SK-N-SH treated with all-trans-retinoic acid at 6 μM for 48 hours (cell line): ENCODE results near the gene GJC2.

Experiments
- ATAC-seq: fragments of 200-7000 bp; cut with Tn5 transposase; 3 replicates; pipeline ENCODE4 v1.9.1; 2020; ENCODE audit warnings: mild to moderate bottlenecking, moderate library complexity
- ARNTL ChIP-seq: fragments of 450-650 bp; formaldehyde crosslinking; IDR thresholded peaks from 2 replicates; pipeline ENCODE4 v1.5.0; 2020; ENCODE audit warnings: low read depth, mild to moderate bottlenecking, moderate library complexity, borderline replicate concordance
- BACH2 ChIP-seq: fragments of 250-450 bp; sonication (Bioruptor Pico); IDR thresholded peaks from 2 replicates; pipeline ENCODE4 v1.9.0; 2021; ENCODE audit warnings: mild to moderate bottlenecking, borderline replicate concordance
- CREB5 ChIP-seq: fragments of 250-450 bp; sonication (Bioruptor Pico); IDR thresholded peaks from 2 replicates; pipeline ENCODE4 v1.5.1; 2020; ENCODE audit warnings: low read depth, mild to moderate bottlenecking, moderate library complexity
- CSDC2 ChIP-seq: fragments of 250-450 bp; sonication (Bioruptor Pico); IDR thresholded peaks from 2 replicates; pipeline ENCODE4 v1.5.0; 2020; ENCODE audit warnings: mild to moderate bottlenecking, moderate library complexity
- CSRNP3 ChIP-seq: fragments of 250-450 bp; sonication (Bioruptor Pico); IDR thresholded peaks from 2 replicates; pipeline ENCODE4 v1.5.1; 2021; ENCODE audit warnings: mild to moderate bottlenecking, moderate library complexity
- ESRRG ChIP-seq: fragments of 250-450 bp; sonication (Bioruptor Pico); IDR thresholded peaks from 2 replicates; pipeline ENCODE4 v1.6.1; 2021; ENCODE audit warnings: mild to moderate bottlenecking
- GLIS3 ChIP-seq: fragments of 250-450 bp; sonication (Bioruptor Pico); IDR thresholded peaks from 2 replicates; pipeline ENCODE4 v1.5.0; 2020; ENCODE audit warnings: mild to moderate bottlenecking, moderate library complexity
- OSR1 ChIP-seq: fragments of 250-450 bp; sonication (Bioruptor Pico); IDR thresholded peaks from 2 replicates; pipeline ENCODE4 v1.8.0; 2022; ENCODE audit warnings: moderate library complexity, mild to moderate bottlenecking, inconsistent platforms
- POU6F1 ChIP-seq: fragments of 250-450 bp; sonication (Bioruptor Pico); IDR thresholded peaks from 2 replicates; pipeline ENCODE4 v1.8.0; 2021; ENCODE audit warnings: low read depth, mild to moderate bottlenecking, moderate library complexity, borderline replicate concordance
- PPARA ChIP-seq: fragments of 250-450 bp; sonication (Bioruptor Pico); IDR thresholded peaks from 2 replicates; pipeline ENCODE4 v1.5.0; 2020; ENCODE audit warnings: mild to moderate bottlenecking, borderline replicate concordance
- RARB ChIP-seq: fragments of 250-450 bp; sonication (Bioruptor Pico); IDR thresholded peaks from 2 replicates; pipeline ENCODE4 v1.8.0; 2021; ENCODE audit warnings: mild to moderate bottlenecking, moderate library complexity
- SNAI2 ChIP-seq: fragments of 250-450 bp; sonication (Bioruptor Pico); IDR thresholded peaks from 2 replicates; pipeline ENCODE4 v1.5.0; 2020; ENCODE audit warnings: mild to moderate bottlenecking, moderate library complexity
- TSHZ2 ChIP-seq: fragments of 250-450 bp; sonication (Bioruptor Pico); IDR thresholded peaks from 2 replicates; pipeline ENCODE4 v1.5.0; 2020; ENCODE audit warnings: mild to moderate bottlenecking, moderate library complexity
- ZNF565 ChIP-seq: fragments of 450-650 bp; formaldehyde crosslinking; conservative IDR thresholded peaks from 2 replicates; pipeline ENCODE4 v1.5.0; 2020; ENCODE audit warnings: low read depth, mild to moderate bottlenecking, moderate library complexity

Gene GJC2

GRCh38 chr1:228194921-228195812 lies 45.4 kb downstream of the GJC2 start:
- TF ChIP-seq TSHZ2 (CRISPR knock-in tag) = no peak
- no peak for TF ChIP-seq ARNTL (CRISPR knock-in tag)
- no peak for TF ChIP-seq GLIS3 (CRISPR knock-in tag)
- TF ChIP-seq ESRRG = no peak
- no peak for TF ChIP-seq PPARA (CRISPR knock-in tag)
- TF ChIP-seq ZNF565 (CRISPR knock-in tag) = no peak
- ATAC-seq = no peak

- no peak for TF ChIP-seq OSR1 (CRISPR knock-in tag)
- TF ChIP-seq ARNTL (CRISPR knock-in tag) = no peak
- no peak for TF ChIP-seq RARB
- TF ChIP-seq CSRNP3 (CRISPR knock-in tag) = no peak
- TF ChIP-seq, all 23 proteins: peak for 0
- no peak for ATAC-seq
These were observed 47.9 kb downstream of the GJC2 start for GRCh38 chr1:228197555-228198147.

- TF ChIP-seq TSHZ2 (CRISPR knock-in tag) (no peak), SNAI2 (CRISPR knock-in tag) (no peak), POU6F1 (CRISPR knock-in tag) (no peak), CSDC2 (CRISPR knock-in tag) (no peak), CREB5 (CRISPR knock-in tag) (no peak), ARNTL (CRISPR knock-in tag) (no peak), ESRRG (no peak), OSR1 (CRISPR knock-in tag) (no peak), CSRNP3 (CRISPR knock-in tag) (no peak), BACH2 (CRISPR knock-in tag) (no peak), RARB (no peak), GLIS3 (CRISPR knock-in tag) (no peak)
- ATAC-seq = no peak
These were observed 49.4 kb downstream of the GJC2 start for GRCh38 chr1:228198977-228199590.
